ENCODE data around the gene ANGEL1.

DNA sequence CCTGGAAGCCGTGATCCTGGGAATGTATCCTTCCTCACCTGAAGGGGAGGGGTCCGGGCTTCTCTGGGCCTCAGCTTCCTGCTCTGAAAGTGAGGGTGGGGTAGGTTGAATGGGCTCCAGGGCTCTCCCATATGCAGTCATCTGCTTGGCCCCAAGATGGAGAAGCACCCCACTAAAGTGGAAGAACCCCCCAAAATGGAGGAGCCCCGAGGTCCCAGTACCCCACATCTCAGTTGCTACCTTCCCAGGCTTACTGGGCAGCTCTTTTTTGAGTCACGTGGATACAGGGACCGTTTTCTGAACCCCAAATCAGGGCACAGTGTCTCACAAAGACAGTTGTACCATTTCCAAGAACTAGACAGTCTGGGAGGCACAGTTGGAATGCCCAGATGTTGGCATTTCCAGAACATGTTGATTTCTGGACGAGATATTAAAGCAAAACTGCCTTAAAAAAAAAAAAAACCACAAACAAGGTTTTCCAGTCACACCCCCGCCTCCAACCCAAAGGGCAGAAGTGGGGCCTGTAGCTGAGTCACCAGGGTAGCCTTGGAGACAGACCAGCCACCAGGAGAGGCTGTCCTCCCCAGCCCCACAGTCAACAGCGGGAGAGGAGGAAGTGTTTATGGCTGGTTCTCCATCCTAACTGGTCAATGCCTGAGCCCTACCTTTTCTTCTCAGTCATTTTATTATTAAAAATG is 39.3 kb downstream of the ANGEL1 start:
- TF ChIP-seq, protein P1, sequence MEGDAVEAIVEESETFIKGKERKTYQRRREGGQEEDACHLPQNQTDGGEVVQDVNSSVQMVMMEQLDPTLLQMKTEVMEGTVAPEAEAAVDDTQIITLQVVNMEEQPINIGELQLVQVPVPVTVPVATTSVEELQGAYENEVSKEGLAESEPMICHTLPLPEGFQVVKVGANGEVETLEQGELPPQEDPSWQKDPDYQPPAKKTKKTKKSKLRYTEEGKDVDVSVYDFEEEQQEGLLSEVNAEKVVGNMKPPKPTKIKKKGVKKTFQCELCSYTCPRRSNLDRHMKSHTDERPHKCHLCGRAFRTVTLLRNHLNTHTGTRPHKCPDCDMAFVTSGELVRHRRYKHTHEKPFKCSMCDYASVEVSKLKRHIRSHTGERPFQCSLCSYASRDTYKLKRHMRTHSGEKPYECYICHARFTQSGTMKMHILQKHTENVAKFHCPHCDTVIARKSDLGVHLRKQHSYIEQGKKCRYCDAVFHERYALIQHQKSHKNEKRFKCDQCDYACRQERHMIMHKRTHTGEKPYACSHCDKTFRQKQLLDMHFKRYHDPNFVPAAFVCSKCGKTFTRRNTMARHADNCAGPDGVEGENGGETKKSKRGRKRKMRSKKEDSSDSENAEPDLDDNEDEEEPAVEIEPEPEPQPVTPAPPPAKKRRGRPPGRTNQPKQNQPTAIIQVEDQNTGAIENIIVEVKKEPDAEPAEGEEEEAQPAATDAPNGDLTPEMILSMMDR (IDR thresholded peaks at IDR 0.05): peak in 1 of 12 donors; percentile 11
- peak in 1 of 2 donors; percentile 8 for TF ChIP-seq POLR2A (IDR thresholded peaks at IDR 0.05)

Measured in heart left ventricle (tissue), 13 donors.